ENCODE measurements around the gene C1QTNF6.

DNA sequence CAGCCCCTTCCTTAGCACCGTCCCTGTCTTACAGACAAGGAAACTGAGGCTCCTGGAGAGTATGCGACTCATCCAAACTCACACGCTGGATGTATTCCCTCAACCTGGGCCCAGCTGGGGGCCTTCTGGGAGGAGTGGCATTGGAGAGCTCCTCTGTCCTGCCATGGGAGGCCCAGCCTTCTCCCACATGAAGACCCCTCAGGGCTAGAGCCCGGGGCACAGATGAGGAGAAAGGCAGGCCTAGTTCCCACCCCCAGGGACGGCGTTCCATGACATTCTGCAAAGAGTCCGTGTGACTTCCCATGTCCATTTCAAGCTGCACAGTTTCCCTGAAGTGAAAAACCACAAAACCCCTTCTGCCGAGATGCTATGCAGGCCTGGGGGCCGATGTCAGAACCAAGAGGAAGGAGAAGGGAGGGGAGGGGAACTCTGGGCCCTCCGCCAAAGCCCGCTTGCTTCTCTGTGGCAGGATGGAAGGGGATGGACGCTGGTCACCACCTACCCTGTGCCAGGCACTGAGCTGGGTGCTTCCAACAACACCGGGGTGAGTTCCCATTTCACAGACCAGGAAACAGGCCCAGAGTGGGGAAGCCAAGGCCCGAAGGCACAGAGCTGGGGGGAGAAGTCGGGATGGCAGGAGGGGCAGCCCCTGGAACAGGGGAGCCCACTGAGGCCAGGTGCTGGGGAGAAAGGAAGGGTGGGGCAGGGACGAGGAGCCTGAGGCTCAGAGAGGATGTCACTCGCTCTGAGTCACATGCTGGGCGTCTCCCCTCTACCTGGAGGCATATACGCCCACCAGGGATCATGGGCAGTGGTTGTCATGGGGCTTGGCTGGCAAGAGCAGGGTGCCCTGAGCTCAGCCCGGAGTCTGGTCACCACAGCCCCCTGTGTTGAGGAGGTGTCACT is 40.3 kb upstream of the C1QTNF6 start:
- no peak for TF ChIP-seq POLR2A (IDR thresholded peaks at IDR 0.05)
- no peak for TF ChIP-seq POLR2AphosphoS5 (IDR thresholded peaks at IDR 0.05)
